HG02759 (cell line): ENCODE results near the gene GGACT.

ENCODE experiments used
- ATAC-seq: cut with Tn5 transposase; IDR thresholded peaks from one replicate; pipeline ENCODE4 v1.9.1; 2021; ENCODE audit warnings: mild to moderate bottlenecking, moderate library complexity; ENCODE audit not compliant: unreplicated experiment

GGACT gene

GRCh38 chr13:100483841-100484381 is 104.7 kb downstream of the GGACT start:
- no peak for ATAC-seq

GRCh38 chr13:100483139-100483538 is 105.5 kb downstream of the GGACT start:
- ATAC-seq, result no peak

- no peak for ATAC-seq
Observed at GRCh38 chr13:100480676-100481075, 107.9 kb downstream of the GGACT start.
